MG63 (cell line): ENCODE data around the gene GPRC5B. TPM values are rescaled to one million over a fixed set of nuclear protein-coding genes. Genes with fewer than 3 reads are reported as not detected.
A peak's percentile ranks its signal among the peaks of the same experiment; 100 is the strongest.

ENCODE experiments used
- DNase-seq: peaks from one replicate; pipeline ENCODE4 v3.0.0-alpha.2; 2020
- H3K27me3 ChIP-seq: fragments of 250-450 bp; sonication (Bioruptor Pico); 2 replicates; pipeline ENCODE4 v1.5.1; 2020; ENCODE audit warnings: mild to moderate bottlenecking, moderate library complexity
- H3K36me3 ChIP-seq: fragments of 250-450 bp; sonication (Bioruptor Pico); 2 replicates; pipeline ENCODE4 v1.5.1; 2020; ENCODE audit warnings: mild to moderate bottlenecking, moderate library complexity
- H3K4me3 ChIP-seq: fragments of 250-450 bp; sonication (Bioruptor Pico); 2 replicates; pipeline ENCODE4 v1.5.1; 2020; ENCODE audit warnings: mild to moderate bottlenecking, moderate library complexity
- H3K9me3 ChIP-seq: fragments of 250-450 bp; sonication (Bioruptor Pico); 2 replicates; pipeline ENCODE4 v1.5.1; 2020; ENCODE audit warnings: mild to moderate bottlenecking, moderate library complexity
- total RNA-seq: library from RNA; depleted of rRNA; stranded (reverse); fragments of >200 nt; shearing (Covaris generic); gene quantifications from 2 replicates; pipeline ENCODE4 v1.2.3, GENCODE V29; 2014; ENCODE audit warnings: low replicate concordance; rRNA removed

The GPRC5B gene
- total RNA-seq, 1 experiment from 2014 or later, result 5.3 TPM

DNA sequence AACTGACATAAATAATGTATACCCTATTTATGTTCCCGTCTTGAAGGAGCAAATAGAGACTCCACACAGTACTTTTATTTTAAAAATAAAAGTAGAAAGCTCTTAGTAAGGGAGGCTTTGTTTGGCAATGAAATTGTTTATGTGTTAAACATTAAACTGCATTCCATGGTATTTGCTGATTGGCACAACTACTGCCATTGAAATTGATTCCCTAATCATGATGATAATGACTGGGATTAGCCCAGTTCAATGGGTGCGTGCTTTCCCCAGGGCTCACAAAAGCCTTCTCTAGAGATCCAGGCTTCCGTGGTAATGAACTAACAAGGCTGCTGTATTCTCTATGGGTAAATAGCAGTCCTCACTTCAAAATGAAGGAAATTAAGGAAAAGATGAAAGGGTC, 67.5 kb downstream of the GPRC5B start:
- H3K27me3 ChIP-seq, result no peaks in the 10 kb centered on the region
- H3K9me3 ChIP-seq, result peaks cover 9% of the 10 kb centered on the region
- 0 out of 2 replicates have a peak, but pooled peaks cover 2% of the 10 kb centered on the region for H3K36me3 ChIP-seq
- DNase-seq, result no peak
- no peak overlapping the region for H3K4me3 ChIP-seq

DNA sequence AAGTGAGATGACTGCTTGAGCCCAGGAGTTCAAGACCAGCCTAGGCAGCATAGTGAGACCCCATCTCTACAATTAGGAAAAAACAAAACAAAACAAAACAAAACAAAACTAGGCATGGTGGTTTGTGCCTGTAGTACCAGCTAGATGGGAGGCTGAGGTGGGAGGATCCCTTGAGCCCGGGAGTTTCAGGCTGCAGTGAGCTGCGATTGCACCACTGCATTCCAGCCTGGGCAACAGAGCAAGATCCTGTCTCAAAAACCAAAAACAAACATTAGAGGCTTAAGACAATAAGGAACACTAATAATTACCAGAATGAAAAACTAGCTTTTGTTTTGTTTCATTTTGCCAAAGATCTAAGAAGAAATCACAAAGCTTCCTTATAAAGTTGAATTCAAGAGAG, 69.2 kb downstream of the GPRC5B start:
- Histone ChIP-seq H3K36me3 (0 out of 2 replicates have a peak, but pooled peaks cover 2% of the 10 kb centered on the region), H3K9me3 (peaks cover 9% of the 10 kb centered on the region), H3K27me3 (no peaks in the 10 kb centered on the region), H3K4me3 (no peak overlapping the region)
- DNase-seq, result no peak

DNA sequence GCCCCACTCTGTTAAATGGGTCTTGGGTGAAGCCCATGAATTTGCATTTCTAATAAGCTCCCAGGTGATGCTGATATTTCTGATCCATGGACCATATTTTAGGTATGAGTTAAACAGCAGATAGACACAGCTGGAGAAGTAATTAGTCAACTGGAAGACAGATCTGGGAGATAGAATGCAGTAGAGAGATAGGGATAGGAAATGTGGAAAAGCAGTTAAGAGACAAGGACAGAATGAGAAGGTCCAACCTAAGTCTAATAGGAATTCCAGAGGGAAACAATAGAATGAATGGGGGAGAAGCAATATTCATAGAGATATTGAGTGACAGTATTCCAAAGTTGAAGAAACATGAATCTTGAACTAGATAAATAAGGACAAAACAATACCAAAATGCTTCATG, 71.7 kb downstream of the GPRC5B start:
- peaks cover 9% of the 10 kb centered on the region for H3K9me3 ChIP-seq
- no peak for DNase-seq

DNA sequence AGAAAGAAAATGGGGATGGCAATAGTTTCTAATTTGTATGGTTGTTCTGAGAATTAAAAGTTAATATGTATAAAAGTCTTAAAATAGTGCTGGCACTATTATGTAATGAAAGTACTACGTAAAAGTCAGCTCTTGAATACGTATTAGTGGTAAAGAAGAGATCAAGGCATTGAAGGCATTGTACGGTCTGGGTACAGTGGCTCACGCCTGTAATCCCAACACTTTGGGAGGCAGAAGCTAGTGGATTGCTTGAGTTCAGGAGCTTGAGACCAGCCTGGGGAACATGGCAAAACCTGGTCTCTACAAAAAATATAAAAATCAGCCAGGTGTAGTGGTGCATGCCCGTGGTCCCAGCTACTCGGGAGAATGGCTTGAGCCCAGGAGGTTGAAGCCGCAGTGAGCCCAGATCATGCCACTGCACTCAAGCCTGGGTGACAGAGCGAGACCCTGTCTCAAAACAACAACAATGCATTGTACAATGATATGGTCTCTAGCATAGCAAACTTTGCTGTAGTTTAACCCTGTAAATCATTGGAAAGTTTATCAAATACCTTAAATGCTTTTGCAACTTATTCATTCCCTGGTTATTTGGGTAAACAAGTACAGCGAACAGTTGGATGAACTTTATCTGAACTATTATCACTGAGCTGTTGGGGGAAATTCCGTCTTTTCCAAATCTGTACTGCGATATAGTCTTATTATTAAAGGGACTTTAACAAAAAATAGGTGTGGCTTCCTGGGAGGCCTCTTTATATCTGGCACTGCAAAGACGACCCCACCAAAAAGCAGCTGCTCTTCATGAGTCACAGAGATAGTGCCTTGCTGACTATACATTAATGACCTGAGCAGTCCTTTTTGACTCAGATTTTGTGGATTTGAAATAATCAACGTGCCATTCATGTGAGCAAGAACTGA, 73.6 kb downstream of the GPRC5B start:
- Histone ChIP-seq H3K27me3 (no peaks in the 10 kb centered on the region), H3K9me3 (peaks cover 12% of the 10 kb centered on the region), H3K36me3 (peaks cover 2% of the 10 kb centered on the region), H3K4me3 (no peak overlapping the region)
- DNase-seq, result peak; percentile 72

More for the DNA sequence above, 71.7 kb downstream of the GPRC5B start:
- H3K27me3 ChIP-seq, result no peaks in the 10 kb centered on the region
- H3K36me3 ChIP-seq, result peaks cover 2% of the 10 kb centered on the region; the same call in 1 of the 2 replicates
- no peak overlapping the region for H3K4me3 ChIP-seq

DNA sequence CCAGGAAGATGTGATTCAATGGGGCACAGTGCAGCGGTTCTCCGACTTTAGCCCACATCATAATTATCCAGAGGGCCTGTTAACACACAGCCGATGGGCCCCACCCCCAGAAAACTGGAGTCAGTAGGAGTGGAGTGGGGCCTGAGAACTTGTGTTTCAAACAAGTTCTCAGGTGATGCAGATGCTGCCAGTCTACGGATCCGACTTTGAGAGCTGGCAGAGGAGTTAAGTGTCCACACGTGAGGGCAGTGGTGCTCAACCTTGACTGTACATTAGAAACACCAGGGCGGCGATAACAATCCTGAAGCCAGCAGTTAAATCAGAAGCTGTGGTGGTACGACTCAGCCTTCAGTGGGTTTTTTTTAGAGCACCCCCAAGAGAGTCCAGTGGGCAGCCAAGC, 75.0 kb downstream of the GPRC5B start:
- no peak for DNase-seq
- Histone ChIP-seq H3K27me3 (no peaks in the 10 kb centered on the region), H3K9me3 (peaks cover 18% of the 10 kb centered on the region), H3K36me3 (peaks cover 2% of the 10 kb centered on the region), H3K4me3 (no peak overlapping the region)

DNA sequence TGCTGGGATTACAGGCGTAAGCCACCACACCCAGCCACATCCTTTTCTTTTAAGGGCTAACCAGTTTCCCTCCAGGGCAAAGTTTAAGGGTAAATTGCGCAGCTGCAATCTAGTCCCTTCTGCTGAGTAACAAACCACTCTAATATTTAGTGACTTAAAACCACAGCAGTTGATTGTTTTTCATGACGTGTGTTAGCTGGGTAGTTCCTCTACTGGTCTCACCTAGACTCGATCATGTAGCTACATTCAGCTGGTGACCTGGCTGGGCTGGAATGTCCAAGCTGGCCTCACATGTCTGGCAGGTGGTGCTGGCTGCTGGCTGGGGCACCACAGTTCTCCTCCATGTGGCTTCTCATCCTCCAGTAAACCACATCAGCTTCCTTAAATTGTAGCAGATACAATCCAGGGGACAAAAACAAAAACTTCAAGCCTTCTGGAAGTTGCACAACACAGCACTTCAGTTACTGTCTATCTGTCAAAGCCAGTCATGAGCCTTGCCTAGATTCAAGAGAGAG, 75.5 kb downstream of the GPRC5B start:
- Histone ChIP-seq H3K36me3 (peaks cover 2% of the 10 kb centered on the region), H3K27me3 (no peaks in the 10 kb centered on the region), H3K4me3 (no peak overlapping the region), H3K9me3 (peaks cover 18% of the 10 kb centered on the region)
- DNase-seq, result peak; percentile 47

DNA sequence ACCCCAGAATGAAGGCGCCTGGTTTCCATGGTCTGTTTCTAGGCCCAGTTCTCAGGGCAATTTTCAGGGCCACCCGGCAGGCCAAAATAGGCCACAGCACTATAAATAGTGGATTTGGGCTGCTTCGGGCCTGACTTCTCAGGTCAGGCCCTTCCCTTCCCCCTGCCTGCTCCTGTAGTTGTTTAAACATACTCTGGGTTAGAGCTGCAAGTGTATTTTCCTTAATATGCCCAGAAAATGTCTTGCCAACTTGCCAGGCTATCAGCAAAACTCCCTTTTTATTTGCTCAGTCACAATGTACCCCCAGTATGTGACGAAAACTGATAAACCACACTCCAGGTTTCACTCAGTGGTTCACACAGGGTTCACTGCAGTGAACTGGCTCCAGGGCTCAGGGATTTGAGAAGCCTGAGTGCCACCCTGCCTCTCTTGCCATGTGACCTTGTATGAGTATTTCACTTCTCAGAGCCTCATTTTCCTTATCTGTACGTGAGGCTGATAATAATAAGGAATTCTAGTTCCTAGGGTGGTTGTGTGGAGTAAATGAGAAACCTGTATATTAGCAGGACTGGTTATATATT, 76.5 kb downstream of the GPRC5B start:
- Histone ChIP-seq H3K36me3 (peaks cover 2% of the 10 kb centered on the region), H3K4me3 (no peak overlapping the region), H3K27me3 (no peaks in the 10 kb centered on the region), H3K9me3 (peaks cover 12% of the 10 kb centered on the region)
- no peak for DNase-seq

Other genes starting within 250 kb of the GPRC5B start
- gene KNOP1, start 166.6 kb downstream of the GPRC5B start, total RNA-seq, result 15.1 and 15.2 TPM in 2 replicates
- gene IQCK, start 166.6 kb downstream of the GPRC5B start, total RNA-seq, result 7.1 and 11.6 TPM in 2 replicates
- not detected in 2 replicates for gene GPR139, start 189.0 kb upstream of the GPRC5B start, total RNA-seq